Measurements from ENCODE around the gene FGFR2.
"Not testable (repeated sequence)": the region's sequence is repeated elsewhere in the genome, so short reads cannot be mapped to it uniquely, and the experiment has no call there.

FGFR2 gene

GRCh38 chr10:121520526-121520925 lies 77.7 kb downstream of the FGFR2 start:
- not testable (repeated sequence) for DNase-seq

DNA sequence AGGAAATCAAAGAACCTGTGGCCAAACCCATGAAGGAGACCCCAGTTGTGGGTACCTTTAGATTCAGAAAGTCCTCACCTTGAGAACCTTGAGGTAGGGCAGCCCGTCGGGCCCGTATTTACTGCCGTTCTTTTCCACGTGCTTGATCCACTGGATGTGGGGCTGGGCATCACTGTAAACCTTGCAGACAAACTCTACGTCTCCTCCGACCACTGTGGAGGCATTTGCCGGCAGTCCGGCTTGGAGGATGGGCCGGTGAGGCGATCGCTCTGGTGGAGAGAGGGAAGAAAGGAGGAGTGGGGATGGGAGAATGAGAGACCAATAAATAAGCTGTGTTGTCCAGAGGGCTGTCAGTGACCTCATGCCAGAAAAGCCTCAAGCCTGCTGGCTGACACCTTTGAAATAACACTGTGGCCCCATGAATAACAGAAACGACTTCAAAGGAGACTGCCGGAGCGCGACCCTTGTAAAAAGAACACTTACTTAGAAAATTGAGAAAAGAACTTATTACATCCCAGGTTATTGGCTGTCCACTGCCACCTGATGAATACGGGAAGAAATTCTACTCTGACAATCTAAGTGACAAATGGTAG lies 78.2 kb downstream of the FGFR2 start:
- no peak for DNase-seq

- DNase-seq = no peak
Observed at GRCh38 chr10:121519411-121519810, 78.8 kb downstream of the FGFR2 start.

GRCh38 chr10:121518333-121518732 lies 79.9 kb downstream of the FGFR2 start:
- no peak for DNase-seq

GRCh38 chr10:121516093-121516865 lies 82.0 kb downstream of the FGFR2 start:
- DNase-seq = no peak

- no peak for DNase-seq
Observed at GRCh38 chr10:121514141-121514865, 83.9 kb downstream of the FGFR2 start.

DNA sequence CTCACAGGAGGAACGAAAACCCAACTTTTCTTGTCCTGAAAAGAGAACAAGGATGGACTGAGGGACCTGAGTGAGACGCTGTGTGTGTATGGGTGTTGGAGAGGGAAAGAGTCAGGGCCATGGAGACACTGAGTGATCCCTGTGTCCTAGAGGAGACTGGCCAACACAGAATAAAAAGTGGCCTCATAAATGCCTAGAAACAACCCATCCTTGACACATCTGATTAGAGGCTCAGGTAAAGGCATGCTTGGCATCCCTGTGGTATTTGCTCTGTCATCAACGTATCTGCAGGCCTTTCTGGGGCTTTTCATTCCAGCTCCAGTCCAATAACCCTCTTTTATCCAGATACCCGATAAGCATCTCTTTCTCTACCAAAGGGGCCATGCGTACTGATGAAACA lies 86.3 kb downstream of the FGFR2 start:
- no peak for DNase-seq

GRCh38 chr10:121511460-121511859 lies 86.8 kb downstream of the FGFR2 start:
- no peak for DNase-seq

DNA sequence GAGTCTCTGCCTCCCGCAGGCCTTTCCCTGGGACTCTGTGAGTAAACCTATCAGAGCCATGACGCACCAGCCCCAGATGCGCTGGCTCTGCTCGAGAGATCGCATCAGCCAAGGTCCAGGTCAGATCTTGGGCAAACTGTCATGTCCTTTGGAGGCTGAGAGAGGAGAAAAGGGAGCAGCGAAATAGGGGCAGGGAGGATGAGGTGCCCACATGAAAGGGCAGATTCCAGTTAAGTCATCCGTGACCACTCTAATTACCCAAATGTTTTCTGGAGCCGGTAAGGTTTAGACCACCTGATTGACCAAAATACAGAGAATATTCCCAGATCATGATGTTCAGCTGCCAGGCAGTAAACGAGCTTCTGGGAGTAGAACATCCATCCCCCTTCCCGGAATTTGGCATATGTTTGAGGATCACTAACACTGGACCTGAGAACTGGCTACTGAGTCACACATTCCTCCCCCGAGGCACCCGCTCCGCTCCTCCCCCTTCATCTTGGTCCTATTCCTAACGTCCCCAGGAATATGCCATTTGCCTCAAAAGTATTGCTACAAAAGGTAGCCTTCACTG lies 88.0 kb downstream of the FGFR2 start:
- DNase-seq = no peak

GRCh38 chr10:121509796-121510195 lies 88.4 kb downstream of the FGFR2 start:
- no peak for DNase-seq

- DNase-seq = no peak
Observed at GRCh38 chr10:121509112-121509511, 89.1 kb downstream of the FGFR2 start.

- no peak for DNase-seq
Observed at GRCh38 chr10:121503587-121504051, 94.6 kb downstream of the FGFR2 start.

GRCh38 chr10:121501796-121502195 lies 96.4 kb downstream of the FGFR2 start:
- DNase-seq = no peak

DNA sequence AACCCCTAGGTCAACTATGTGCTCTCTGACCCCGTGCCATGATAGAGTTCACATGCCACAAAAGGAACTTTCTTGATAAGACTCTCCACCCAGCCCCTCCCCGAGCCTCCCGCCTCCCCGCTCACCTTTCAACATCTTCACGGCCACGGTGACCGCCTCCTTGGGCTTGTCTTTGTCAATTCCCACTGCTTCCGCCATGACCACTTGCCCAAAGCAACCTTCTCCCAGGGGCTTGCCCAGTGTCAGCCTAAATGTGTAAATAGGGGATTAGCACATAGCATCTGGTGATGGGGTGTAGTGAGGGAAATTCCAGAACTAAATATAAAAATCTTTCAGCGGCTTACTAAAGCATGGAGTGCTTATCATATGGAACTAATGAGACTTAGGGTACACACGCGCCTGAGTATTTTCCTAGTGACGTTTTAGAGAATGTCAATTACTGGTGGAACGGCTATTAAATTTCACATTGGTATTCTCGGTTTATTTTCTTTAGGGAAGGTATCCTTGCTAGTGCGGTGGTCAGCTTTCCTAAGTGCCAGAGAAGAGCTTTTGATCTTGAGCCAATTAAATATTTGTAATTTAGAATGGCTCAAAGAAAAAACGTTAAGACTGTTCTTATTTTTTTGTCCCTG lies 97.4 kb downstream of the FGFR2 start:
- DNase-seq = no peak

- no peak for DNase-seq
Observed at GRCh38 chr10:121497513-121498470, 100.5 kb downstream of the FGFR2 start.

- no peak for DNase-seq
Observed at GRCh38 chr10:121495719-121496118, 102.5 kb downstream of the FGFR2 start.

DNA sequence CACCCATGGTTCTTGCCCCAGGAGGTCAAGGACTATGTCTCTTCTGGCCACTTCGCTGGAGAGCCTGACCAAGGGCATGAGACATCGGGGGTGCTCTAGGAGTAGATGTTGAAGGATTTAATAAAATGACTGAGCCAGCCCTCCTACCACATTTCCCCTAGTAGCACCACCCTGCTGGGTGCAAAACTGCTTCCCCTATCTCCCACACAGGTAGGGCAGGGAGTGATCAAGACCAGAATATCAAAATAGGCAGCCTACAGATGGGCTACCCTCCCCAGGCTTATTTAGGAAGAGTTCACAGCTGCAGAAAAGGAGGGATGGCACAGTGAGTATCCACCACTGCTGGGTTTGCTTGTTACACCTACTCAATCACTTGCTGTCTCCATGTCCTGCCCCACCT lies 103.9 kb downstream of the FGFR2 start:
- DNase-seq = no peak

- no peak for DNase-seq
Observed at GRCh38 chr10:121493521-121493920, 104.7 kb downstream of the FGFR2 start.

- DNase-seq = no peak
Observed at GRCh38 chr10:121490871-121491519, 107.2 kb downstream of the FGFR2 start.

DNA sequence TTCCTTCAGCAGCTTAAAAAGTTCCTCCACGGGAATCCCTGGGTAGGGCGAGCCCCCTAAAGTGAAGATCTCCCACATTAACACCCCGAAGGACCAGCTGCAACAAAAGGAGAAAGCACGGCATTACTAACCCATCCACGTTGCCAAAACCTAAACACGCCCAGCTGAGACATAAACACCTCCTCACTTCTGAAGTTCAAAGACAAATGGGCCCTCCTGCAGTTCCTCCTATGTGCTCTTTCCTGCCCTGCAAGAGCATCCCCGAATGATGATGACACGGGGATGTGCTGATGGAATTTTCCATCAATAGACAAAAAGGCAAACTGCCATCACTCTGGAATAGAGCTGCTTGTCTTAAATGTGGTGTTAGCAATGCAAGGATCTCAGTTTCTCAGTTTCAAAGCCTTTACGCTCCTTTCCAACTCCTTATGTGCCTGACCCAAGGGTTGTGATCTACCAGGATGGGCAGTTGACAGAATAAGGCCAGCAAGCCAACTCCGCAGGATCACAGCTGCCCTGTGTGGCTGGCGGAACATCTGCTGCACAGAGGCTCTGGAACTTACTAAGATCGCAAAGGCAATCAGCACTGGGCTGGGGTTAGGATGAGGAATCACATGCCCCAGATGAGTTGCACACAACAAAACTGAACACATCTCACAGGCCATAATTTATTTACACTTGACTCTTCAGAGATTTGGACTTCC lies 112.7 kb downstream of the FGFR2 start:
- DNase-seq = no peak

DNA sequence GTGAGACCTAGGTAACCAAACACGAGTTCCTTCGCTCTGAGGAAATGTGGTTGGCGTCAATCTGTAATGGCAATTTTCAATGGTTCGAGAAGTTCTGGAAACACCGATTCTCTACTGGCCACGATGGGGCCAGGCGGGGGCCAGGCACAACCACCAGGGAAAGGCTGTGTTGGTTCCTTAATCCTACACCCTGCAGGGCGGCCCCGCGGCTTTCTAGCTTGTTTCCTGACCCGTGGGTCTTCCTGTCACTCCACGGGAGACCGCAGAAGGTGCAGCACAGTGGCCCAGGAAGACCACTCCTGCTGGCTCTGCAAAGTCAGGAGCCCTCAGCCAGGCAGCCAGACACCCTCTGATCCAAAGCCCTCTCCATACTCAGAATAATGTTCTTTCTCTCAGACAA lies 113.4 kb downstream of the FGFR2 start:
- DNase-seq = no peak

Data from NCI-H2107 (cell line).